HG03196 (cell line): ENCODE results near the gene SEPSECS.
"Not testable (repeated sequence)": the region's sequence is repeated elsewhere in the genome, so short reads cannot be mapped to it uniquely, and the experiment has no call there.

ENCODE experiments used
- ATAC-seq: cut with Tn5 transposase; IDR thresholded peaks from one replicate; pipeline ENCODE4 v1.9.1; 2021; ENCODE audit not compliant: unreplicated experiment

The SEPSECS gene

GRCh38 chr4:25085671-25086070, 74.6 kb downstream of the SEPSECS start:
- no peak for ATAC-seq

GRCh38 chr4:25083441-25083840, 76.8 kb downstream of the SEPSECS start:
- ATAC-seq, result not testable (repeated sequence)

DNA sequence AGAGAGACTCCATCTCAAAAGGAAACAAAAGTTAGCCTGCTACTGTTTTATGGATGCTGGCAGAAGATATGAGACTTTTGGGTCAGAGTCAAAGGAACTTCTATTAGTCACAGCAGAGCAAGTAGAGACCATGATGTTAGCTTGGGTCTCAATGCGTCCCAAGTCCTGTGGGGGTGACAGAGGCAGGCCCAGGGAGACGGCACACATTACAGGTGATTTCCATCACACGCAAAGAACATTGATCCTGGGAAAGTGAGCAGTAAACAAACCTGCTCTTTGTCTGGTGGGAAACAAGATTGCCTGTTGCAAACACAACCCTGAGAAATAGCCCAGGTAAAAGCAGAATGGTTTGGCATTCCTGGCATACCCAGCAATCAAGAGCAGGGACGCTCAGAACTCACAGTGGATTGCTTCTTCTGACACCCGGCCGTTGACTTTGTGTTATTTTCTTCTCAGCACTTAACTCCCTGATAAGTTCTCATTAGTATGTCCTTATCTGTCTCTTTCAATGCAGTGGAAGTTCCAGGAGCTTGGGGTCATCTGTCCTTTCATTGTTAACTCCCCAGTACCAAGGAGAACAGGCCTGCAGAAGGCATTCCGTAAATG, 78.3 kb downstream of the SEPSECS start:
- ATAC-seq, result no peak

- no peak for ATAC-seq
Observed at GRCh38 chr4:25080571-25080970, 79.7 kb downstream of the SEPSECS start.

- ATAC-seq, result no peak
Observed at GRCh38 chr4:25078523-25078922, 81.7 kb downstream of the SEPSECS start.

- no peak for ATAC-seq
Observed at GRCh38 chr4:25076625-25077398, 83.4 kb downstream of the SEPSECS start.

- no peak for ATAC-seq
Observed at GRCh38 chr4:25075851-25076250, 84.4 kb downstream of the SEPSECS start.

DNA sequence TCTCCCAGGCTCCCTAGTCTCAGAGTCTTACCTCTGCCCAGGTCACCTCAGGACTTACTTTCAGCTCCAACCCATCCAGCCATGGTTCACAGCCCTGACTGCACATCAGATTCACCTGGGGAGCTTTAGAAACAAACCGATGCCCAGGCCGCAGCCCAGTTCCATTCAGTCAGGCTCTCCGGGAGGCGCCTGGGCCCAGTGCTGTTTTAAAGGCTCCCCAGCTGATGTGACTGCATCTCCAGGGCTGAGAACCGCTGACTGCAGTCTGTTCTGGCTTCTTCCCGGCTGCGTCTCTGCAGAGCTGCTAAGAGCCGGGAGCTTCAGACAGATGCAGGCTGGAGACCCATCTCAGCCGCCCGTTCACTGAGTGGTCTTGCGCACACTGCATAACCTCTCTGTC, 85.1 kb downstream of the SEPSECS start:
- ATAC-seq, result no peak

DNA sequence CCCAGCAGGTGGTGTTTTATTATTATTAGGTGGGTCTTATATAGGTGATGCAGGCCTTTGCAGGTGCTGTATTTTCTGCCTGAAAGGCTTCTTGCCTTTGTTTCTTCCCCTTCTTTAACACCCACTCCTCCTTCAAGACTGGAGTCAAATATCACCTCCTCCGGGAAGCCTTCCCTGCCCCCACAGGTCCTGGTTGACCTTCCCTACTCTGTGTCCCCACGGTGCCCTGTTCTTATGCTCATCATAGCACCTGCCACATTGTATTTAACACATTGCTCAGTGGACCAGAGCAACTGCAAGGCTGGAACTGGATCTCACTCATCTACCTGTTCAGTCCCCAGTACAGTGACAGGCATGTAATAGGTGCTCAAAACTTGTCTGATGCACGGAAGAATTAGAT, 89.7 kb downstream of the SEPSECS start:
- ATAC-seq, result no peak
